ENCODE data around the gene NPPB. TPM values are rescaled to one million over a fixed set of nuclear protein-coding genes. Genes with fewer than 3 reads are reported as not detected.
"Not testable (repeated sequence)": the region's sequence is repeated elsewhere in the genome, so short reads cannot be mapped to it uniquely, and the experiment has no call there.

NPPB gene
- total RNA-seq, result not detected in 2 replicates

- intact Hi-C loops (cut with micrococcal nuclease), result no loop called here
These were observed at the start of gene NPPB for GRCh38 chr1:11858613-11858967. TSS of gene NPPB (minus strand) at chr1:11858945. CDS start at chr1:11858833, 112 bp downstream.

- intact Hi-C loops (cut with micrococcal nuclease), result loop anchor here (1.0 to 5.0 kb wide), 6 partner anchors 65 to 256 kb away; partner anchors contain the start of genes AGTRAP, CLCN6, FBXO2 and FBXO44
These were observed 49.4 kb upstream of the NPPB start for GRCh38 chr1:11908095-11908675.

GRCh38 chr1:11907275-11908094 is 48.7 kb upstream of the NPPB start:
- intact Hi-C loops (cut with micrococcal nuclease), result loop anchor here (1.0 to 5.0 kb wide), 7 partner anchors 65 to 255 kb away; partner anchors contain the start of genes AGTRAP, CLCN6, FBXO2 and FBXO44

GRCh38 chr1:11906870-11907269 is 48.1 kb upstream of the NPPB start:
- intact Hi-C loops (cut with micrococcal nuclease), result loop anchor here (2.0 to 5.0 kb wide), 3 partner anchors 68 to 255 kb away; partner anchors contain the start of genes FBXO2 and FBXO44

GRCh38 chr1:11904978-11905377 is 46.2 kb upstream of the NPPB start:
- intact Hi-C loops (cut with micrococcal nuclease), result loop anchor here (5.0 kb wide), 2 partner anchors 162 to 253 kb away; partner anchors contain the start of genes FBXO2 and FBXO44

- intact Hi-C loops (cut with micrococcal nuclease), result not testable (repeated sequence)
These were observed 45.4 kb upstream of the NPPB start for GRCh38 chr1:11904156-11904555.

- intact Hi-C loops (cut with micrococcal nuclease), result no loop called here
These were observed 44.5 kb upstream of the NPPB start for GRCh38 chr1:11903210-11903609.

GRCh38 chr1:11901446-11901845 is 42.7 kb upstream of the NPPB start:
- intact Hi-C loops (cut with micrococcal nuclease), result not testable (repeated sequence)

- intact Hi-C loops (cut with micrococcal nuclease), result no loop called here
These were observed 40.2 kb upstream of the NPPB start for GRCh38 chr1:11898831-11899467.

GRCh38 chr1:11898086-11898785 is 39.5 kb upstream of the NPPB start:
- intact Hi-C loops (cut with micrococcal nuclease), result no loop called here

- intact Hi-C loops (cut with micrococcal nuclease), result loop anchor here (1.0 kb wide), 1 partner anchor 56 kb away; no protein-coding TSS in a partner anchor
These were observed 35.8 kb upstream of the NPPB start for GRCh38 chr1:11894501-11894900.

- intact Hi-C loops (cut with micrococcal nuclease), result loop anchor here (1.0 kb wide), 1 partner anchor 56 kb away; no protein-coding TSS in a partner anchor
These were observed 35.1 kb upstream of the NPPB start for GRCh38 chr1:11893907-11894251.

- intact Hi-C loops (cut with micrococcal nuclease), result no loop called here
These were observed 32.9 kb upstream of the NPPB start for GRCh38 chr1:11891433-11892186.

GRCh38 chr1:11888877-11889208 is 30.1 kb upstream of the NPPB start:
- intact Hi-C loops (cut with micrococcal nuclease), result no loop called here

- intact Hi-C loops (cut with micrococcal nuclease), result no loop called here
These were observed 29.6 kb upstream of the NPPB start for GRCh38 chr1:11888206-11888876.

GRCh38 chr1:11887666-11888007 is 28.9 kb upstream of the NPPB start:
- intact Hi-C loops (cut with micrococcal nuclease), result no loop called here

- intact Hi-C loops (cut with micrococcal nuclease), result no loop called here
These were observed 28.4 kb upstream of the NPPB start for GRCh38 chr1:11886986-11887665.

GRCh38 chr1:11885916-11886315 is 27.2 kb upstream of the NPPB start:
- intact Hi-C loops (cut with micrococcal nuclease), result no loop called here

- intact Hi-C loops (cut with micrococcal nuclease), result no loop called here
These were observed 24.2 kb upstream of the NPPB start for GRCh38 chr1:11882814-11883538.
